HuH-7.5 (cell line): ENCODE measurements around the gene PEX5.
"Not testable (repeated sequence)": the region's sequence is repeated elsewhere in the genome, so short reads cannot be mapped to it uniquely, and the experiment has no call there.

Experiments
- DNase-seq: peaks from one replicate; pipeline ENCODE4 v3.0.0; 2011; ENCODE audit warnings: low spot score

The PEX5 gene

DNA sequence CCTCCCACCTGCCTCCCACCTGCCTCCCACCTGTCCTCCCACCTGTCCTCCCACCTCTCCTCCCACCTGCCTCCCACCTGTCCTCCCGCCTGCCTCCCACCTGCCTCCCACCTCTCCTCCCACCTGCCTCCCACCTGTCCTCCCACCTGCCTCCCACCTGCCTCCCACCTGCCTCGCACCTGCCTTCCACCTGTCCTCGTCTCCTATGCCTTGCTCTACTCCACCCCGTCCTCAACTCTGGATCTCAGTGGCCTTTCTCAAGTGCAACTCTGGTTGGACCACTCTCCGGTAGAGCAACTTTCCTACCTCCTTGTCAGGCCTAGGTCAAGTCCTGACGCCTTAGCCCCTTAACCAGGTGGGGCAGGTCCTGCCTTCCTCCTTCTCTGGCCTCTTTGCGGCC is 29.3 kb upstream of the PEX5 start:
- no peak for DNase-seq

DNA sequence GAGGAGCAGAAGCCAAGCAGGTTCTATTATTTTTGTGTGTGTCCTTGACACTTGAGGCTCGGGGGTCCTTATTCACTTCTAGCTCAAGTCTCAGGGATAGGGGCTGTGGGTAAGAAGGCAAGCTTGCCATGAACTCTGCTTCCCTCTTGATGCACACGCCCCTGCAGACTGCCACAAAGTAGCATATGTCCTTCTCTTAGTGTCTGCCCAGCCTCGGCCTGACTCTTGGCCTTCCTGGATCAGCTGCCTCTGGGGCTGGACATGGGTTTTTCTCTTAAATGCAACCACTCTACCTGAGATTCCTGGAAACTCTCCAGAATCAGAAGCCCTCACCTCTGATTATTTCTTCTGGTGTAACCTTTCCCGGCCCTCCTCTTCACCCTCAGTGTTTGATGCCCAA is 28.2 kb upstream of the PEX5 start:
- DNase-seq: no peak

- no peak for DNase-seq
Observed at GRCh38 chr12:7161811-7162210, 27.7 kb upstream of the PEX5 start.

- peak; percentile 59 for DNase-seq
Observed at GRCh38 chr12:7162691-7163114, 26.8 kb upstream of the PEX5 start.

DNA sequence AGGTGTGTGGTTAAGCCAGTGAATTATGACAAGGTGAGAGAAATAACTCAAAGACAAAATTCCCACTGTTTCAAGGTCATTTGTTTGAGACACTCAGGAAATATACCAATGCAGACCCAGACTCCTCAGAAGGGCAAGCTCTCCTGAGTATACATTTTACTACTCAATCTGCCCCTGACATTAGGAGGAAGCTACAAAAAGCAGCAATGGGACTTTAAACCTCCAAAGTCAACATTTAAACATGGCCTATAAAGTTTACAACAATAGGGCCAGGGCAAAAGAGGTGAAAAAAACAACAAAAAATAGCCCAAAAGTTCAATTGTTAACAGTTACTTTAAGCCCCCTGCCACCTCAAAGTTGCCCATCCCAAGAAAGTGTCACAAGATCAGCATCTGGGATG is 19.5 kb upstream of the PEX5 start:
- no peak for DNase-seq

DNA sequence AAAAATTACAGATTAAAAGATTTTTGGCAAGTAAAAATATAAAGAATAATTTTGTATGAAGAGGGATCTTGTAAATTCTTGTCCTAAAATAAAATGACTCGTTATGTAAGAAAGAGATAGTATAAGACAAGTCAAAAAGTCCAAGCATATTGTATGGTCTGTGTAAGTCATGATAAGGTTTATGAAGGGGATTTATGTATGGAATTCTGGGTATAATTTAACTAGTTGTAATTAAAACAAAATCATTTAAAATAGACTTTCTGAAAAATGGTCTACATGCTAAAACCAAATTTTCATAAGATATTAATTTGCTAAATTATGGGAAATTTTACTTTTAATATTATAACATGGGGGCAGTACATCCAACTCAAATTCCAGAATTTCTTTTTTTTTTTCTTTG is 17.6 kb upstream of the PEX5 start:
- DNase-seq: no peak

DNA sequence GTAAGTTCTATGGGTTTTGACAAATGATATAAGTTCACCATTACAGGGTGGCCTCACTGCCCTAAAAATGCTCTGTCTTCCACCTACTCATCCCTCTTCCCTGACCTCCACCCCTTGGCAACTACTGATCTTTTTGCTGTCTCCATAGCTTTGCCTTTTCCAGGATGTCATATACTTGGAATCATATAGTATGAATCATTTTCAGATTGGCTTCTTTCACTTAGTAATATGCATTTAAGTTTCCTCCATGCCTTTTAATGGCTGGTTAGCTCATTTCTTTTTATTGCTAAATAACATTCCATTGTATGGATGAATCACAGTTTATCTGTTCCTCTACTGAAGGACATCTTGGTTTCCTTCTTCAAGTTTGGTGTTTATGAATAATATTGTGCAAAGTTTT is 14.0 kb upstream of the PEX5 start:
- DNase-seq: no peak

- no peak for DNase-seq
Observed at GRCh38 chr12:7176595-7176994, 12.9 kb upstream of the PEX5 start.

GRCh38 chr12:7178481-7178880 is 11.0 kb upstream of the PEX5 start:
- DNase-seq: no peak

DNA sequence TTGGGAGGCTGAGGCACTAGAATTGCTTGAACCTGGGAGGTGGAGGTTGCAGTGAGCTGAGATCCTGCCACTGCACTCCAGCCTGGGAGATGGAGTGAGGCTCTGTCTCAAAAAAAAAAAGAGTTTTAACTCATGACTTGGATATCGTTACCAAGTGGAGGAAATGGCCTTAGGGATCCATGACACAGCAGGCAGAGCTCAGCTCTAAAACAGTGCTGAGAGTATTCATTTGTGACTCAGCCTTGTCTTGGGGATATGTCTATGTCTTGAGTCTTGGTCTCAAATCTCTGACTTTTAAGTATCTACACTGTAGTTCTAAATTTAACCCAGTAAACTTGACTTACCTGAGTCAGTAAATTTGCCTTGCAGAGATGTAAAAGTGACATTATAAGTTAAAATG is 8.8 kb upstream of the PEX5 start:
- no peak for DNase-seq

GRCh38 chr12:7186058-7186457 is 3.4 kb upstream of the PEX5 start:
- DNase-seq: not testable (repeated sequence)

DNA sequence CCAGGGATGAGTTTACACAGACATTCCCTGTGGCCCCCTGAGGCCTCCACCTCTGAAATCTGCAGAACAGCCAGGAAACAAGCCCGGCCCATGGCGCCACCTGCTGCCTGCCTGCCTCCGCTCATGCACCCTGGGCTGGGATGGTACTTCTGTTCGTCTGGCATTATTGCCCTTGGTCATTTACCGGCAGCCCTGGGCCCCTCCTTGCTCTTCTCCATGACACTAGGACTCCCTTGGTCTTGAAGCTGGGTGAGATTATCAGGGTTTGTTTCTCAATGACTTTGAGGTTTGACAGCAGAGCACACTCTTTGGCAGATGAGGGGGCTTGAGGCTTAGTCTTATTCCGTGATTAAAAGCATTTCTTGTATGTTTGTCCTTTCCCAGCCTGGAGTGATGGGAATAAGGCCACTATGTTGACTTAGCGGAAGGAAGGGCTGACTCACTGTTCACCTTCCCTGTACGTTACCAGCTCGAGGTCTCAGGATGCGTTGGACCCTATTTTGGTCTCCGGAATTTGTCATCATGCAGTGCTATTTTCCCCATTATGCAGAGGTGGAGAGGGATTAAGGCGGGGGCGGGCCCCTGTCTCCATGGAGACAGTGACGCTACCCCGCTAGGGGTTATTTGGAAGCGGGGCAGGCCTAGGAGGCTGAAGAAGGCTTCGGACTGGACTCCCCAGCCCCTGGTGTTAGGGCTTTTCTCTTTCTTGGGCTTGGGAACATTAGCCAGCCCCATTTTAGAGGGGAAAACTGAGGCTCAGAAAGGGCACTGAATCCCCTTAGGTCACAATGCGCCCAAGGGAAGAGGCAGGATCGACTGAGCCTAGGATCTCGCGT is 706 bp upstream of the PEX5 start:
- peak; percentile 70 for DNase-seq

- no peak for DNase-seq
Observed at GRCh38 chr12:7190268-7191055, 976 bp downstream of the PEX5 start.

DNA sequence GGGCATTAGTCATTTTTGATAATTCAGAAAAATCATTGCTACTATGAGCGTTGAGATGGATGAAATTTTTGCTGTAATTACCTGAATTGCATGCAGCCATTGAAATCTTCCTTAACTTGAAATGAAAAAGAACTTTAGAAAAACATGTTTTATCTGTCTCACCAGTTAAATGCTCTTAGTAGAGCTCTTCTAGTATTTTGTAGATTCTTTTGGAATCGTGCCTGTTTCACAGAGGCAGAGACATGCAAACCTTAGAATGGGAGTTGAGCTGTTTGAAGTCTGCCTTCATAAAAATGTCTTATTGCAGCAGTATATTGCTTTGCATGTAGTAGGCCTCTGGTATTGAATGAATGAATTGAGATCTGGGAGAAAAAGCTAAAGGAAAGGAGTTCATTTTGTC is 4.2 kb downstream of the PEX5 start:
- DNase-seq: no peak

DNA sequence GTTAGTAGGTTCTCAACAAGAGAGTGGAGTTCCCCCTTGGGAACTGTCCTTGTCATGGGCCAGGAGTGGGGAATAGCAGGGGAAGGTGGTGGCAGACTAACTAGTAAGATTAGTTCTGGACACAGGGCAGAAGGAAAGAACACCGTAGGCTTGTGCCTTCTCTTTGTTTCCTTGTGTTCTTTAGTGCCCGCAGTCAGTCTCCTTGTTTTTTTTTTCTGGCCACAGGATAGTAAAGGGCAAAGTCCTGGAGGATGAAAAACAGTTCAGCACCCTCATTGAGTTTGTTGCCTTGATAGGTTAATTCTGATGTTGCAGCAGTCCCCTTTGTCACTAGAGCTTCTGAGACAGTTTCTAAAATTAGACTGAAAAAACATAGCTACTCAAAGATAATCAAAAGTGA is 8.4 kb downstream of the PEX5 start:
- peak; percentile 33 for DNase-seq

DNA sequence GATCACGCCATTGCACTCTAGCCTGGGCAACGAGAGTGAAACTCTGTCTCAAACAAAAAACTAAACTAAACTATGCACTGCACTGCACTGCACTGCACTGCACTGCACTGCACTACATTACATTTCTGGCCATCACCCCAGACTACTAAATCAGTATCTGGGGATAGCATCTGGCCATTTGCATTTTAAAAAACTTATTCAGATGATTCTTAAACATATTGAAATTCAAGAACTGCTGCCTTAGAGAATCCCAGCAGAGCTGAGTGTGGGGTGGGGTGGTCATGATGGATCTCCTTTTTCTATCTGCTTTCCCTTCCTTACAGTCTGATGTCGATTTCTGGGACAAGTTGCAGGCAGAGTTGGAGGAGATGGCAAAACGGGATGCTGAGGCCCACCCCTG is 13.6 kb downstream of the PEX5 start:
- DNase-seq: no peak

- DNase-seq: no peak
Observed at GRCh38 chr12:7205091-7205490, 15.6 kb downstream of the PEX5 start.

DNA sequence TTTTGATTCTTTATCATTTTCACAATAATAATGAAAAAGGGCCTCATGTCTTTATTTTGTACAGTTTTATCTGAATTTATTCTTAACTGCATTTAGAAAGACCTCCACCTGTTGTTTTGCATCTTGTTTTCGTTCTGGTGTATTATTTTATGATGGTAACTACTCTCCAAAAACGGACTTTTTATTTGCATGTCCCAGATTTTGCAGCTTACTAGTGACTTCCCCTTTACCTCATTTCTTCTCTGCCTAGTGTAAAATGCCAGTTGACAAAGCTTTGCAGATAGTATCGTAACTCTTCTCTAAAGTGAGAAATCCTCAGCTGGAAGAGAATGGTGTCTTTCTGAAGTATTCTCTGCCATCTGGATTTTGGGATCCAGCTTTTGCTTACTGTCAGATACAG is 17.2 kb downstream of the PEX5 start:
- no peak for DNase-seq

- no peak for DNase-seq
Observed at GRCh38 chr12:7207866-7208625, 18.6 kb downstream of the PEX5 start.

DNA sequence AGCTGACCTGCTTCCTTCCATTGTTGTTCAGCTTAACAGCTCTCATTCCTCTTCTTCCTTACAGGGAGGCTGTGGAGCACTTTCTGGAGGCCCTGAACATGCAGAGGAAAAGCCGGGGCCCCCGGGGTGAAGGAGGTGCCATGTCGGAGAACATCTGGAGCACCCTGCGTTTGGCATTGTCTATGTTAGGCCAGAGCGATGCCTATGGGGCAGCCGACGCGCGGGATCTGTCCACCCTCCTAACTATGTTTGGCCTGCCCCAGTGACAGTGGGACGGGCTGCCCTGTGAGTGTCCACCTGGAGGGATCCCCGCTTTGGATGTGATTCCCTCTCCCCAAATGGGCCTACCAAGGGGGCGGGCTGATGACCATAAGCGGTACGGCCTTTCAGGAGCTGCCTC is 20.5 kb downstream of the PEX5 start:
- DNase-seq: no peak

GRCh38 chr12:7210642-7211151 is 21.2 kb downstream of the PEX5 start:
- no peak for DNase-seq

DNA sequence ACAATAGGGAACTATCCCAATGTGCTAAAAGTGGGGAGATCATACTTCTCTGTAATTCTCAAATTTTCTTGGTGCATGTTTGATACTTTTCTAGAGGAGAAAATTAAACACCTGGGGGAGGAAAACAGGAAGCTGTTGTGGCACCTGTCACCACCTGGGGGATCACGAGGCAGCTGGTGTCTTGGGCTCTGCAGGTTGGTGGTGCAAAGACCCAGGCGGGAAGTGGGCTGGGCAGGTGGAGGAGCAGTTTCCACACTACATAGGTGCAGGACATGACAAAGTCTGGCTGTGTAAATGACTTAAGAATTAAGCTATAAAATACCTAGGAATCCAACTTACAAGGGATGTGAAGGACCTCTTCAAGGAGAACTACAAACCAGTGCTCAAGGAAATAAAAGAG is 23.2 kb downstream of the PEX5 start:
- no peak for DNase-seq

- not testable (repeated sequence) for DNase-seq
Observed at GRCh38 chr12:7213745-7214144, 24.3 kb downstream of the PEX5 start.
